ENCODE results near the gene KCNJ16.
"Not testable (repeated sequence)": the region's sequence is repeated elsewhere in the genome, so short reads cannot be mapped to it uniquely, and the experiment has no call there.

The KCNJ16 gene

GRCh38 chr17:70074956-70075355 is at the start of gene KCNJ16:
Gene KCNJ16 (plus strand): TSS chr17:70075225. CDS start chr17:70132088, 56,863 bp downstream.
- peak; percentile 98 for DNase-seq

GRCh38 chr17:70028397-70028796 is 46.6 kb upstream of the KCNJ16 start:
- DNase-seq = no peak

DNA sequence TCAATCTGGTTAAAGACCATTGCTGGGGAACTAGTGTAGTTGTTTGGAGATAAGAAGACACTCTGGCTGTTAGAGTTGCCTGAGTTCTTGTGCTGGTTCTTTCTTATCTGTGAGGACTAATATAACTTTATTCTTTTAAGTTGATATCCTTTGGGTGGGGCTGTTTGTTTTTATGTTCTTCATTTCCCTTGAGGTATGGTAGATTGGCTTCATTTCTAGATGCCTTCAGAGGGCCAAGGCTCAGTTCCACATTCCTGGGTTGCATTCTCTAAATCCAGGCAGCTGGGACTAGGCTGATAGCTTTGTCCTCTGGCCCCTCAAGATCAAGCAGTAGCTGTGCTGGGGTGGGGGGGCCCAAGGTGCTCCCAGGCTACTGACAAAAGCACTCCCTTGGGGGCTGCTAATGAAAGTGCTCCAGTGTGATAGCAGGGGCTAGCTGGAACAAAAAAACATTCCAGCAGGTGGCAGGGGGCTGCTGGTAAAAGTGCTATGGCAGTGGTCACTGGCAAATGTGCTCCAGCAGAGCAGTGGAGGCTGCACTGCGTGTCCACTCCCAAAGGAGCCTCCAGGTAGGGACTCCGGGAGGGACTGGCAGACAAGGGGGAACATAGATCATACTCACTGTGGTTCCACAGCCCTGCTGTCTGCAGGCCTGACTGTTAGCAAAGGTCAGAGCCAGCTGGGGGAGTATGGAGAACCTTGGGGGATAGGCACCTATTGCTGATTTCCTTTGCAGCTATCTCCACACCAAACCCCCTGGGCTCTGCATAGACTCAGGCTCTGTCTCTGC is 45.9 kb upstream of the KCNJ16 start:
- no peak for DNase-seq

DNA sequence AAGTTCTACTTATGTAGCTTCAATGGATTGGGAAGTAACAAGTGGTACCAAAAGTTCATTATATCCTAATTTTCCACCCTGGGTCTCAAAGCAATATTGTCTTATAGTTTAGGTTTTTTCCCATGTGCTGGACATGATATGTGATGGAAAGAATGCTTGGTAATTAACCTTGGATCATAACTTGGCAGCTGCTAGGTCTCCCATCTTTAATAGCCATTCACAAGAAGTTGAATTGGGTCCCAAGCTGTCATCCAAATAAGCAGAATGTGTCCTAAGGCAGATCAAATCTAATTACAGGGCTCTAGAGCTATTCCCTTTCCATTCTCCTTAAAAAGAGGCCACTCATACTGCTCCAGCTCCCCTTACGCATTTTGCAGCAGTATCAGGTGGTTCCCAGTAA is 44.7 kb upstream of the KCNJ16 start:
- DNase-seq = no peak

DNA sequence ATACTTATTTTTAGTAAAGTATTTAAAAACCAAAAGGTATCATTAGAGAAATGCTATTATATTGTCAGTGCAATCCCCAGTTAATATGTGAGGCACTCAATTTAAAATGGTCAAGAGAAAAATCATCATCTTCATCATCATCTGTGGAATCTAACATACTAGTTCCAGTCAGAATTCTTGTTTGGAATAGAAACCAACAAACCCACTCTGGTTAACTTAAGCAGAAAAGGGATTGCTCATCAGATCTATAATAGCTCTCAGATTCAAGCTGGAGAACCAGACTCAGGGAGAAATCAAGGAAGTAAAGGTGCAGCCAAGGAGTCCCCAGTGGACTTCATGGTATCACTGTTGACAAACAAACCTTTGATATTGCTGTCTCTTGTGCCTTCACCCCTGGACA is 43.7 kb upstream of the KCNJ16 start:
- no peak for DNase-seq

GRCh38 chr17:70033165-70033564 is 41.9 kb upstream of the KCNJ16 start:
- no peak for DNase-seq

GRCh38 chr17:70034158-70034557 is 40.9 kb upstream of the KCNJ16 start:
- DNase-seq = no peak

GRCh38 chr17:70037498-70037897 is 37.5 kb upstream of the KCNJ16 start:
- no peak for DNase-seq

- no peak for DNase-seq
These were observed 34.7 kb upstream of the KCNJ16 start for GRCh38 chr17:70040336-70040735.

DNA sequence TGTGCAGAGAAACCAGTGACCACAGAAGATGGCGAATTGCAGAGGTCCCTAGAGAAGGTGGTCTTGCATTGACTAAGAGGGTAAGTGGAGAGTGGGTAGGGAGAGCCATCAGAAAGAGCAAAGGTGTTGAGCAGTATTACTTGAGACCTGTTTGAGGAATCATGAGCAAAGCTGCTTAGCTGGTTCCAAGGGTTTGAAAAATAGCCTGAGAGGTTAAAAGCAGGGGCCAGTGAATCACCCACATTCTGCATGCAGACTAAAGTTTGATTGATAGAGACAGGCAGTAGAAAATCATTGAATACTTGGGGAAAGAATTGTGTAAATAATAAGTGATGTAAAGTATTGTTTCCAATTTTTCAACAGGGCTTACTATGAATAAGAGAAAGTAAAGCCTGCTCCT is 34.0 kb upstream of the KCNJ16 start:
- no peak for DNase-seq

DNA sequence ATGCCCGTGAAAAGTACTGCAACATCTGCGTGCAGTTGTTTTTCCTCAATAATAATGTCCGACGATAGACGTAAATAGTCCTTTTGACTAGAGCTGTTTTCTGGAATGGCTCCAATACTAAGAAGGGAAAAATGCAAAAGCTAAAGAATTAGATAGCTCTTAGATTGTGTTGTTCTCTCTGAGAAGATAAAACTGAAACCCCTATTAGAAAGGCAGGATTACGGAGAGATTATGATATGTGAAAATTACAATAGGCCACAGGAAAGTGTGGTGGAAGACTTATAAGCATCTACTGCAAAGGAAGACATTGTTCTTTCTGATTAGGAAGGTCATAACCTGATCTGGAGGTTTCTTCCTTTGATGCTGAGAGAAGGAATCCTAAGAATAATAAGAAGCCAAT is 33.5 kb upstream of the KCNJ16 start:
- DNase-seq = no peak

DNA sequence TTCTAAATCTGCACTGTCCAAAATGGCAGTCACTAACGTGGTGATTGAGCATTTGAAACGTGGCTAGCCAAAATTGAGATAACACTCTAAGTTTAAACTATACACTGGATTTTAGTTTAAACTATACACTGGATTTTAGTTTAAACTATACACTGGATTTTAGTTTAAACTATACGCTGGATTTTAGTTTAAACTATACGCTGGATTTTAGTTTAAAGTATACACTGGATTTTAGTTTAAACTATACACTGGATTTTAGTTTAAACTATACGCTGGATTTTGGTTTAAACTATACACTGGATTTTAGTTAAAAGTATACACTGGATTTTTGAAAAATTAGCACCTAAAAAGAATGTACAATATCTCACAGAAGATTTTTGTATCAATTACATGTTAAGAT is 29.2 kb upstream of the KCNJ16 start:
- DNase-seq = not testable (repeated sequence)

GRCh38 chr17:70047619-70048419 is 27.2 kb upstream of the KCNJ16 start:
- no peak for DNase-seq

DNA sequence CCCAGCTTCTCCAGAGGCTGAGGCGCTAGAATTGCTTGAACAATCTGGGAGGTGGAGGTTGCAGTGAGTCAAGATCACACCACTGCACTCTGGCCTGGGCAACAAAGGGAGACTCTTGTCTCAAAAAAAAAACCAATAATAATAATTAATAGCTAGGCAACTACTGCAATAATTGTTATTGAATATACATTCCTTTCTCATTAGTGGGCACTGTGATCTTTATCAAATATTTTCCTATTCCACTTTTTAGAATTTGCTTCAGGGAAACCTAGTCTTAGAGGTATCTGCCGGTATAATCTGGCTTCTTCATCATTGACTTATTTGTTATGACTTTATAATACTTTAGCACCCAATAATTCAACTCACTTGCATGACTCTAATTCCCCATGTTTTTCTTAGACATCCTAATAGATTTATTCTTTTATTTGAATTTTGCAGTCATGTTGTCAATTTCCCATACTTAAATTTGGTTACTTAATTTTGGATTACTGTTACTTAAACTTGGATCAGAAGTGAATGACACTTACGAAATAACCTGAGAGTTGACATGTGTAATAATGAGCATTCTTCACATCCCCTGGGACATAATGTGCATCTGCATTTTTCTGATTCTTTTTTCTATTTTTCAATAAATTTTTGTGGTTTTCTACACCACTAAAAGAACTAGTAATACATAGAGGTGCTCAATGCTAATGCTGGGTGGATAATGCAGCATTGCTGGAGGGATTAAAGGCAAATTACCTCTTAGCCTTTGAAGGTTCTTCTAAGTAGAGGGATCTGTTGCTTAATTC is 25.0 kb upstream of the KCNJ16 start:
- no peak for DNase-seq

- DNase-seq = no peak
These were observed 24.1 kb upstream of the KCNJ16 start for GRCh38 chr17:70050931-70051330.

GRCh38 chr17:70053241-70054234 is 21.5 kb upstream of the KCNJ16 start:
- DNase-seq = peak; percentile 6

DNA sequence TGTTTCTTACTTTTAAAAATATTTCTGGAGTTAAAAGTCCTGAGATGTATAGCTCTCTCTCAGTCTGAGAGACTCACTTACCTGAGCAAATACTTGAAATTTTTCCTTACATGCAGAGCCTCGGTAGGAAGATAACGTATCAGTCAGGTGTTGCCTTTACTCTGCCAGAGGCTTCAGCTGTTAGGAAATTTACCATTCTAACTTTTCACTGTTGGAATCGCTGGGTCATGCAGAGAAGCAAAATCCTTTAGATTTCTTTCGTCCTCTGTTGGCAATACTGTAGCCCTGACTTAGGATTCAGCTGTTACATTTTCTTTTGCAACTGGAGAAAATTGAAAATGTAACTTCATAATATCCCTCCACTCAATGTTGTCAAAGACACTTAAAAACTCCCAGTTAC is 20.0 kb upstream of the KCNJ16 start:
- no peak for DNase-seq

GRCh38 chr17:70059071-70059470 is 16.0 kb upstream of the KCNJ16 start:
- DNase-seq = no peak

DNA sequence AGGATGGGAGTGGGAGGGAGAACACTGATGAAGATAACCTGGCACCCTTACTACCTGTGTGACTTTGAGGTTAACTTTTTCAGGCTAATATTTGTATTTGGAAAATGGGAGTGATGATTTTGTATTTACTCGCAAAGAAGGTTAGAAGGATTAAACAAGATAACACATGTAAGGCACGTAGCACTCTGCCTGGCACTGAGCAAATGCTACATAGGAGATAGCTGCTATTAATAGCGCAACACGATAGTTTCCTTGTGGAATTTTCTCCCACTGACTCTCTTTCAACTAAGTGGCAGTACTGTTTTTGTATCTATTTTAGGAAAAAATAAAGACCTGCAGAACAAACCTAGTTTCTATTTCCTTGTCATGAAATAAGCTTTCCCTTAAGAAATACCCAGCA is 15.4 kb upstream of the KCNJ16 start:
- no peak for DNase-seq

DNA sequence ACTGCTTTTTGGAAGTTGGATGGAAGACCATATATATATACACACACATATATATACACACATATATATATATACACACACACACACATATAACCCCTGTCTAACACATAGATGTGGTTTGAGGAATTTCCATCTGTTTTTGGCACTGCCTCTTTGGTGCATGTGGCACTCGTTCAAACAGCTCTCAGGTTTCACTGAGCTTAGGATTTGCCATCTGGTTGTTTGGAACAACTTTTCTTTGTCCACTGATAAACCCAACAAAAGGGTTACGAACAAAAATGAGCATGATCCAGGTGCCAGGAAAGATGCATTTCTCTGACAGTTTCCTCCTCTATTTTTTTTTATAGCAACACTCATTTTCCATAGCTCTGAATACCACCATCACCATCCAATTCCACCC is 14.6 kb upstream of the KCNJ16 start:
- no peak for DNase-seq

DNA sequence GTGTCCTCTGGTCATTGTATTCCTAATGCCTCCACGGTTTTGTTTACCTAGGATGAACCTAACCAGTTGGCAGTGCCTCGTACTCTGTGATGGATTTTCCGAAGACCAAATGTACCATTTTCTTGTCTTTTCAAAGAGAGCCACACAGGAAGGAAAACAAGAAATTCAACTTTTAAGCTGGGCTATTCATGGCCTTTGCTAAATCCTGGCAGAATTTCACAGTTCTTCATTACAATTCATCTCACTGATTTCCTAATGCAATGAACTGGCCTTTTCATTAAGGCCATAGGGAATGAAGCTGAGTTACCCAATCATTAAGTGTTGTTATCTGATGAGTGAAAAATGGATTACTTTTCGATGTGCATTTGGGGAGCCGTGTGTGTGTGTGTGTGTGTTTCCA is 7.9 kb upstream of the KCNJ16 start:
- no peak for DNase-seq
